Ovary (tissue), 3 donors: Measurements from ENCODE around the gene TEKT3.

Experiments used
- EP300 ChIP-seq: sonication (generic); formaldehyde crosslinking; IDR thresholded peaks from one replicate; pipeline ENCODE4 v1.6.1; 2017; ENCODE audit warnings: antibody characterized with exemption
- TF ChIP-seq, protein P1 (sequence below), 3 donors: fragments of 450-650 bp in 2 of 3; fragments of 200-600 bp in 1 of 3; IDR thresholded peaks; one replicate each; pipeline versions ENCODE4 v1.5.1 to v1.8.0; 2016 to 2022; ENCODE audit warnings: antibody characterized with exemption in 3 of 3, mild to moderate bottlenecking in 1 of 3
- donor health status: DM: no; HTN: no; CAD: no.

- no peak for TF ChIP-seq EP300
- TF ChIP-seq, protein P1, sequence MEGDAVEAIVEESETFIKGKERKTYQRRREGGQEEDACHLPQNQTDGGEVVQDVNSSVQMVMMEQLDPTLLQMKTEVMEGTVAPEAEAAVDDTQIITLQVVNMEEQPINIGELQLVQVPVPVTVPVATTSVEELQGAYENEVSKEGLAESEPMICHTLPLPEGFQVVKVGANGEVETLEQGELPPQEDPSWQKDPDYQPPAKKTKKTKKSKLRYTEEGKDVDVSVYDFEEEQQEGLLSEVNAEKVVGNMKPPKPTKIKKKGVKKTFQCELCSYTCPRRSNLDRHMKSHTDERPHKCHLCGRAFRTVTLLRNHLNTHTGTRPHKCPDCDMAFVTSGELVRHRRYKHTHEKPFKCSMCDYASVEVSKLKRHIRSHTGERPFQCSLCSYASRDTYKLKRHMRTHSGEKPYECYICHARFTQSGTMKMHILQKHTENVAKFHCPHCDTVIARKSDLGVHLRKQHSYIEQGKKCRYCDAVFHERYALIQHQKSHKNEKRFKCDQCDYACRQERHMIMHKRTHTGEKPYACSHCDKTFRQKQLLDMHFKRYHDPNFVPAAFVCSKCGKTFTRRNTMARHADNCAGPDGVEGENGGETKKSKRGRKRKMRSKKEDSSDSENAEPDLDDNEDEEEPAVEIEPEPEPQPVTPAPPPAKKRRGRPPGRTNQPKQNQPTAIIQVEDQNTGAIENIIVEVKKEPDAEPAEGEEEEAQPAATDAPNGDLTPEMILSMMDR (IDR thresholded peaks at IDR 0.05): no peak
Measured at GRCh38 chr17:15273141-15273793, 68.1 kb downstream of the TEKT3 start.
